Keratinocyte (primary cell): ENCODE measurements around the gene SCYL3. TPM values are rescaled to one million over a fixed set of nuclear protein-coding genes. Genes with fewer than 3 reads are reported as not detected.

ENCODE experiments used
- DNase-seq: peaks from one replicate; pipeline ENCODE4 v3.0.0-alpha.2; 2011; ENCODE audit warnings: low read depth, missing footprints, low spot score
- FAIRE-seq: peaks from 2 replicates; lab custom pipeline; 2011; peaks lifted over from hg19 to GRCh38; lab: Jason Lieb, UNC
- H2AFZ ChIP-seq: 2 replicates; pipeline ENCODE4 v1.6.0; 2012; ENCODE audit warnings: low read length, control low read depth, inconsistent platforms; ENCODE audit not compliant: control insufficient read depth
- H3K27ac ChIP-seq: 2 replicates; pipeline ENCODE4 v1.5.1; 2011; ENCODE audit warnings: low read length; ENCODE audit not compliant: control insufficient read depth, insufficient read depth
- H3K27me3 ChIP-seq: 3 replicates; pipeline ENCODE4 v1.6.0; 2011; ENCODE audit warnings: low read length; ENCODE audit not compliant: control insufficient read depth, insufficient read depth; ENCODE audit errors: extremely low read depth
- H3K36me3 ChIP-seq, 2 experiments: 2 replicates in 1 of 2; 3 replicates in 1 of 2; pipeline ENCODE4 v1.5.1; 2011; ENCODE audit warnings: low read length in 2 of 2, mild to moderate bottlenecking in 1 of 2; ENCODE audit not compliant: control insufficient read depth in 2 of 2, insufficient read depth in 2 of 2; ENCODE audit errors: extremely low read depth in 1 of 2
- H3K4me1 ChIP-seq: 3 replicates; pipeline ENCODE4 v1.5.1; 2011; ENCODE audit warnings: low read length; ENCODE audit not compliant: control insufficient read depth, insufficient read depth; ENCODE audit errors: extremely low read depth
- H3K4me2 ChIP-seq: 3 replicates; pipeline ENCODE4 v1.6.0; 2011; ENCODE audit warnings: low read depth, low read length; ENCODE audit not compliant: control insufficient read depth, insufficient read depth; ENCODE audit errors: extremely low read depth
- H3K4me3 ChIP-seq, 3 experiments: fragments of 200-600 bp in 1 of 3; sonication (generic) in 1 of 3; 2 replicates in 2 of 3; 3 replicates in 1 of 3; pipeline ENCODE4 v1.5.1; 2011 to 2016; ENCODE audit warnings: low read length in 3 of 3, mild to moderate bottlenecking in 3 of 3, control low read depth in 2 of 3, inconsistent platforms in 1 of 3, low read depth in 1 of 3, mixed read lengths in 1 of 3, mixed run types in 1 of 3, moderate library complexity in 1 of 3; ENCODE audit not compliant: control insufficient read depth in 2 of 3, insufficient read depth in 2 of 3; ENCODE audit errors: extremely low read depth in 1 of 3
- H3K79me2 ChIP-seq: 2 replicates; pipeline ENCODE4 v1.6.0; 2012; ENCODE audit warnings: low read length; ENCODE audit not compliant: control insufficient read depth, insufficient read depth
- H3K9ac ChIP-seq: 3 replicates; pipeline ENCODE4 v1.6.0; 2011; ENCODE audit warnings: low read length; ENCODE audit not compliant: control insufficient read depth, insufficient read depth; ENCODE audit errors: extremely low read depth
- H3K9me1 ChIP-seq: 3 replicates; pipeline ENCODE4 v1.6.0; 2011; ENCODE audit warnings: low read length; ENCODE audit not compliant: control insufficient read depth, insufficient read depth; ENCODE audit errors: extremely low read depth
- H3K9me3 ChIP-seq: 2 replicates; pipeline ENCODE4 v1.5.1; 2012; ENCODE audit warnings: low read depth, low read length; ENCODE audit not compliant: control insufficient read depth
- H4K20me1 ChIP-seq: 3 replicates; pipeline ENCODE4 v1.6.0; 2011; ENCODE audit warnings: low read length; ENCODE audit not compliant: control insufficient read depth, insufficient read depth; ENCODE audit errors: extremely low read depth
- EZH2 ChIP-seq: IDR thresholded peaks from one replicate; pipeline ENCODE4 v1.6.1; 2012; ENCODE audit warnings: inconsistent platforms, mild to moderate bottlenecking, low read length, moderate library complexity
- dilution Hi-C: fragments of 300-500 bp; cut with MboI; formaldehyde crosslinking; loops from one replicate; pipeline ENCODE4 v1.7.0; 2020; ENCODE audit warnings: low sequenced_read_pairs; ENCODE audit not compliant: extremely low pct_ligation_motif_present
- polyA plus RNA-seq, 5 experiments: library from polyadenylated mRNA; depleted of rRNA in 3 of 5; stranded (reverse) in 3 of 5; stranded (forward) in 1 of 5; unstranded in 1 of 5; fragments of >200 nt; gene quantifications; 1 replicate in 1 of 5; 2 replicates in 3 of 5; 3 replicates in 1 of 5; pipeline versions ENCODE4 v1.2.1 to v1.2.3, GENCODE V29; 2011 to 2012; ENCODE audit warnings: missing spikeins in 2 of 5, low read depth in 1 of 5, low replicate concordance in 1 of 5
- TF ChIP-seq, protein P1 (sequence below), 3 experiments: IDR thresholded peaks in 1 of 3; conservative IDR thresholded peaks in 1 of 3; optimal IDR thresholded peaks in 1 of 3; 2 replicates in 2 of 3; 3 replicates in 1 of 3; pipeline versions ENCODE3 to v1.5.1; 2011; ENCODE audit warnings: low read length in 3 of 3, mild to moderate bottlenecking in 3 of 3, moderate library complexity in 2 of 3, control low read depth in 1 of 3, inconsistent platforms in 1 of 3; ENCODE audit not compliant: insufficient read depth in 2 of 3; ENCODE audit errors: extremely low read depth in 1 of 3

The SCYL3 gene
- polyA plus RNA-seq, 1 donor (not counting 4 experiments of a cell fraction or from before 2014, with no cell fraction given) = 8.0 TPM

DNA sequence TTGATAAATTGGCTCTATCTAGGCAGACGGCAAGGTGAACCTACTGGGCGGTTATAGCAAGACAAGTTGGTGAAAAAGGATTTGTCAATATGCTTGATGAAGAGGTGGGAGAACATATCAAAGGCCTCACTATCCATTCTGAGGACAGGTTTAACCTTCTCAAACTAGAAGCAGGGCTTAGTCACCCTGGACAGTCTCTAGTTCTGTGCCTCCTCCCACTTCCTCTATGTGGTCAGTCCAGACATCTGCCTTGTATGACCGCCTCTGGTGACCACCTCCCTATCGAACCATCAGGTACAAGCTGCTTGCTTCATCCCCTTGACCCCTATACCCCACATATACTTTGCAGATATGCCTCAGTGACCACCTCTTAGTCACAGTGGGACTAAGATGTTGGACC, 2.3 kb upstream of the SCYL3 start:
- H3K79me2 ChIP-seq = peaks cover 15% of the 10 kb centered on the region
- H3K27ac ChIP-seq = no peak overlapping the region
- TF ChIP-seq, protein P1, sequence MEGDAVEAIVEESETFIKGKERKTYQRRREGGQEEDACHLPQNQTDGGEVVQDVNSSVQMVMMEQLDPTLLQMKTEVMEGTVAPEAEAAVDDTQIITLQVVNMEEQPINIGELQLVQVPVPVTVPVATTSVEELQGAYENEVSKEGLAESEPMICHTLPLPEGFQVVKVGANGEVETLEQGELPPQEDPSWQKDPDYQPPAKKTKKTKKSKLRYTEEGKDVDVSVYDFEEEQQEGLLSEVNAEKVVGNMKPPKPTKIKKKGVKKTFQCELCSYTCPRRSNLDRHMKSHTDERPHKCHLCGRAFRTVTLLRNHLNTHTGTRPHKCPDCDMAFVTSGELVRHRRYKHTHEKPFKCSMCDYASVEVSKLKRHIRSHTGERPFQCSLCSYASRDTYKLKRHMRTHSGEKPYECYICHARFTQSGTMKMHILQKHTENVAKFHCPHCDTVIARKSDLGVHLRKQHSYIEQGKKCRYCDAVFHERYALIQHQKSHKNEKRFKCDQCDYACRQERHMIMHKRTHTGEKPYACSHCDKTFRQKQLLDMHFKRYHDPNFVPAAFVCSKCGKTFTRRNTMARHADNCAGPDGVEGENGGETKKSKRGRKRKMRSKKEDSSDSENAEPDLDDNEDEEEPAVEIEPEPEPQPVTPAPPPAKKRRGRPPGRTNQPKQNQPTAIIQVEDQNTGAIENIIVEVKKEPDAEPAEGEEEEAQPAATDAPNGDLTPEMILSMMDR (optimal IDR thresholded peaks at IDR 0.05 in 1 of 3, IDR thresholded peaks at IDR 0.05 in 1 of 3, conservative IDR thresholded peaks at IDR 0.05 in 1 of 3; ENCODE audit: extremely low read depth in 1 of 3, insufficient read depth in 2 of 3, low read length in 3 of 3) = no peak
- no peak for TF ChIP-seq EZH2
- dilution Hi-C loops = no loop called here
- peaks cover 13% of the 10 kb centered on the region for H3K4me1 ChIP-seq
- no peaks in the 10 kb centered on the region for H3K36me3 ChIP-seq
- H3K9me3 ChIP-seq = no peaks in the 10 kb centered on the region
- H3K4me3 ChIP-seq = no peak overlapping the region
- DNase-seq (no peak), FAIRE-seq (no peak)
- no peak overlapping the region for H3K4me2 ChIP-seq
- no peaks in the 10 kb centered on the region for H3K27me3 ChIP-seq
- no peak overlapping the region for H3K9ac ChIP-seq
- H2AFZ ChIP-seq = no peak overlapping the region
- no peaks in the 10 kb centered on the region for H3K9me1 ChIP-seq
- H4K20me1 ChIP-seq = no peaks in the 10 kb centered on the region

DNA sequence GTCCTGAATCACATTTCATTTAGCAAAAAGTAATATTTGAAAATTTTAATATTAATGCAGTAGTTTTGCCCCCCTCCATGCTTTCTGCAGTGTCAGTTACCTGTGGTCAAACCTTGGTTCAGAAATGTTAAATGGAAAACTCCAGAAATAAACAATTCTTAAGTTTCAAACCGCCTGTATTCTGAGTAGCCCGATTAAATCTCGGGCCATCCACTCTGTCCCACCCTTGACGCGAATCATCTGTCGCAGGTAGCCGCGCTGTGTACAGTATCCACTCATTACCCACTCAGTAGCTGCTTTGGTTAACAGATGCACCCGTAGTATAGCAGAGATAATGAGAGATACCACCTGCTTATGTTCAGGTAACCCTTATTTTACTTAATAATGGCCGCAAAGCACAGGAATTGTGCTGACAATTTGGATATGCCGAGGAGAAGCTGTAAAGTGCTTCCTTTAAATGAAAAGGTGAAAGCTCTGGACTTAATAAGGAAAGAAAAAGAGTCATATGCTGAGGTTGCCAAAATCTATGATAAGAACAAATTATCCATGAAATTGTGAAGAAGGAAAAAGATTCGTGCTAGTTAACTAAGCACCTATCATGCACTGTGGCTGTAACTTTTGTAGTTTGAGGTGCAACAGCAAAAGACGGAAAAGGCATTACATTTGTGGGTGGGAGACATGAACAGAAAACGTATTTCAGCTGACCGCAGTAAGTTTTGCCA, 889 bp upstream of the SCYL3 start:
- TF ChIP-seq, protein P1 (optimal IDR thresholded peaks at IDR 0.05 in 1 of 3, IDR thresholded peaks at IDR 0.05 in 1 of 3, conservative IDR thresholded peaks at IDR 0.05 in 1 of 3; ENCODE audit: extremely low read depth in 1 of 3, insufficient read depth in 2 of 3, low read length in 3 of 3) = no peak
- H3K79me2 ChIP-seq = peaks cover 28% of the 10 kb centered on the region
- H3K36me3 ChIP-seq = no peaks in the 10 kb centered on the region
- peak overlapping the region; percentile 93 for H2AFZ ChIP-seq
- H3K27me3 ChIP-seq = no peaks in the 10 kb centered on the region
- dilution Hi-C loops = no loop called here
- peak overlapping the region; percentile 77 to 90 (median 88) for H3K4me3 ChIP-seq
- peak overlapping the region; percentile 99 for H3K27ac ChIP-seq
- no peaks in the 10 kb centered on the region for H3K9me1 ChIP-seq
- H4K20me1 ChIP-seq = no peaks in the 10 kb centered on the region
- H3K4me2 ChIP-seq = peak overlapping the region; percentile 89
- no peak for FAIRE-seq
- DNase-seq = no peak
- H3K4me1 ChIP-seq = peaks cover 17% of the 10 kb centered on the region
- H3K9ac ChIP-seq = peak overlapping the region; percentile 92
- H3K9me3 ChIP-seq = no peaks in the 10 kb centered on the region
